ENCODE data around the gene MKRN2. TPM values are rescaled to one million over a fixed set of nuclear protein-coding genes. Genes with fewer than 3 reads are reported as not detected.
A peak's percentile ranks its signal among the peaks of the same experiment; 100 is the strongest.

The MKRN2 gene
- polyA plus RNA-seq, 3 donors: 18.2 to 30.9 (median 29.6) TPM

DNA sequence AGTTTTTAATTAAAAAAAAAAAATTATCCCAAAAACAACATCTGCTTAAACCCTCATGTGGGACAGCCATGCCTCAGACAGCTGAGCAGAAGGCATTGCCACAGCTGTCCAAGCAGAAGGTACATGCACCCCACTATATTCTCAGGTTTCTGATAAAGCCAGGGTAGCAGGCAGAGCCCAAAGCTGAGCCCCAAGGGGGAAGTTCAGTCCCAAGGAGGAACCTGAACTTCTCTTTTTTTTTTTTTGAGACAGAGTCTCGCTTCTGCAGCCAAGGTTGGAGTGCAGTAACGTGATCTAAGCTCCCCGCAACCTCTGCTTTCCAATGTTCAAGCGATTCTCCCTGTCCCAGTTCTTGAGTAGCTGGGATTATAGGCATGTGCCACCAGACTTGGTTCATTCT is 33.2 kb downstream of the MKRN2 start:
- H3K36me3 Mint-ChIP-seq: peaks cover 77 to 88% of the 10 kb centered on the region in 2 donors
- DNase-seq: peak; percentile 44 to 64 (median 60)
- peak overlapping the region; percentile 36 to 73 for H3K27ac ChIP-seq (ENCODE audit: low read depth in 1 of 2, low read length in 2 of 2)
- peaks cover 13 to 15% of the 10 kb centered on the region in 2 donors for H3K4me1 ChIP-seq (ENCODE audit: control insufficient read depth in 1 of 2, insufficient read depth in 2 of 2, low read length in 2 of 2)
- TF ChIP-seq, protein P1, sequence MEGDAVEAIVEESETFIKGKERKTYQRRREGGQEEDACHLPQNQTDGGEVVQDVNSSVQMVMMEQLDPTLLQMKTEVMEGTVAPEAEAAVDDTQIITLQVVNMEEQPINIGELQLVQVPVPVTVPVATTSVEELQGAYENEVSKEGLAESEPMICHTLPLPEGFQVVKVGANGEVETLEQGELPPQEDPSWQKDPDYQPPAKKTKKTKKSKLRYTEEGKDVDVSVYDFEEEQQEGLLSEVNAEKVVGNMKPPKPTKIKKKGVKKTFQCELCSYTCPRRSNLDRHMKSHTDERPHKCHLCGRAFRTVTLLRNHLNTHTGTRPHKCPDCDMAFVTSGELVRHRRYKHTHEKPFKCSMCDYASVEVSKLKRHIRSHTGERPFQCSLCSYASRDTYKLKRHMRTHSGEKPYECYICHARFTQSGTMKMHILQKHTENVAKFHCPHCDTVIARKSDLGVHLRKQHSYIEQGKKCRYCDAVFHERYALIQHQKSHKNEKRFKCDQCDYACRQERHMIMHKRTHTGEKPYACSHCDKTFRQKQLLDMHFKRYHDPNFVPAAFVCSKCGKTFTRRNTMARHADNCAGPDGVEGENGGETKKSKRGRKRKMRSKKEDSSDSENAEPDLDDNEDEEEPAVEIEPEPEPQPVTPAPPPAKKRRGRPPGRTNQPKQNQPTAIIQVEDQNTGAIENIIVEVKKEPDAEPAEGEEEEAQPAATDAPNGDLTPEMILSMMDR (IDR thresholded peaks at IDR 0.05): no peak
- no peak overlapping the region for H3K9ac ChIP-seq (ENCODE audit: insufficient read depth, low read length, poor library complexity, severe bottlenecking)
- intact Hi-C loops (cut with micrococcal nuclease): no loop called here
- H3K4me3 Mint-ChIP-seq: no peak overlapping the region
- H3K4me1 Mint-ChIP-seq: peaks cover 18% of the 10 kb centered on the region
- H3K27ac Mint-ChIP-seq: peak overlapping the region; percentile 7 to 91 (median 76)
- no peaks in the 10 kb centered on the region for H3K27me3 ChIP-seq (ENCODE audit: control insufficient read depth in 2 of 2, insufficient read depth in 2 of 2, low read length in 2 of 2)
- whole genome bisulfite sequencing (ENCODE audit: insufficient coverage): no CpG with 5 or more reads among the region's 4 CpGs
- no peak overlapping the region for H2AFZ ChIP-seq (ENCODE audit: insufficient read depth, low read depth, low read length, poor library complexity, severe bottlenecking)
- peaks cover 84 to 95% of the 10 kb centered on the region in 2 donors for H3K36me3 ChIP-seq (replicated peaks in 1 of 2; ENCODE audit: control insufficient read depth in 1 of 2, insufficient read depth in 2 of 2, low read length in 2 of 2)
- no peaks in the 10 kb centered on the region for H3K27me3 Mint-ChIP-seq (ENCODE audit: low read depth in 3 of 3)
- H3K79me2 ChIP-seq (ENCODE audit: insufficient read depth, low read length): peaks cover 13% of the 10 kb centered on the region
- H3K9me3 ChIP-seq (replicated peaks in 1 of 2; ENCODE audit: control insufficient read depth in 1 of 2, insufficient read depth in 1 of 2, low read length in 2 of 2): no peaks in the 10 kb centered on the region
- peaks cover 0 to 1% (median 0%) of the 10 kb centered on the region in 7 donors for H3K9me3 Mint-ChIP-seq
- no peak overlapping the region for H3K4me2 ChIP-seq (replicated peaks; ENCODE audit: extremely low read depth, low read length, poor library complexity, severe bottlenecking)
- no peak overlapping the region for H3K4me3 ChIP-seq (replicated peaks in 1 of 3; ENCODE audit: low read depth in 2 of 3, low read length in 3 of 3)
- H4K20me1 ChIP-seq (ENCODE audit: insufficient read depth, low read length): peaks cover 72% of the 10 kb centered on the region

DNA sequence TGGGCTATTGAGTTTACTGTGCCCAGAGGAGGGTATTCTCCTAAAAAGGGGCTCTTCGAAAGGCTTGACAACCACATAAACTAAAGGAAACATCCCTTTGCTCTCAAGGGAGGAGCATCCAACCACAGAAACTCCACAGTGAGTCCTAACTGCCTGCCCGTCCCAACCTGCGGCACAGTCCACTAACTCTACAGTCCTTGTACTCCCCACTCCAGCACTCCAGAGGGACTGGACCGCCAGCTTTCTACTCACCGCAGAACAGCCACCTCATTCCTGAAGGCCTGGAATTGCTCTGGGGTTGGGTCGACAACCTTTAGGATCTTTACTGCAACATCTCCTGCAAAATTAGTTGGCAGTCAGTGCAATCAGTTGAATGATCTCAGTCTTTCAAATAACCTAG is 34.6 kb downstream of the MKRN2 start:
- no peak overlapping the region for H3K4me2 ChIP-seq (replicated peaks; ENCODE audit: extremely low read depth, low read length, poor library complexity, severe bottlenecking)
- 96% methylated on average over 5 of the region's 6 CpGs for WGBS (ENCODE audit: insufficient coverage)
- TF ChIP-seq, protein P1 (IDR thresholded peaks at IDR 0.05): no peak
- peaks cover 13 to 15% of the 10 kb centered on the region in 2 donors for H3K4me1 ChIP-seq (ENCODE audit: control insufficient read depth in 1 of 2, insufficient read depth in 2 of 2, low read length in 2 of 2)
- DNase-seq: no peak
- H3K27me3 Mint-ChIP-seq (ENCODE audit: low read depth in 3 of 3): no peaks in the 10 kb centered on the region
- no peak overlapping the region for H3K9ac ChIP-seq (ENCODE audit: insufficient read depth, low read length, poor library complexity, severe bottlenecking)
- no peak overlapping the region for H3K4me3 ChIP-seq (replicated peaks in 1 of 3; ENCODE audit: low read depth in 2 of 3, low read length in 3 of 3)
- H3K9me3 Mint-ChIP-seq: peaks cover 0 to 1% (median 0%) of the 10 kb centered on the region in 7 donors
- H3K9me3 ChIP-seq (replicated peaks in 1 of 2; ENCODE audit: control insufficient read depth in 1 of 2, insufficient read depth in 1 of 2, low read length in 2 of 2): no peaks in the 10 kb centered on the region
- H3K27ac ChIP-seq (ENCODE audit: low read depth in 1 of 2, low read length in 2 of 2): peak overlapping the region; percentile 18 to 73
- no peak overlapping the region for H2AFZ ChIP-seq (ENCODE audit: insufficient read depth, low read depth, low read length, poor library complexity, severe bottlenecking)
- H3K36me3 ChIP-seq (replicated peaks in 1 of 2; ENCODE audit: control insufficient read depth in 1 of 2, insufficient read depth in 2 of 2, low read length in 2 of 2): peaks cover 83 to 95% of the 10 kb centered on the region in 2 donors
- H3K4me3 Mint-ChIP-seq: no peak overlapping the region
- peaks cover 18% of the 10 kb centered on the region for H3K4me1 Mint-ChIP-seq
- peaks cover 76 to 88% of the 10 kb centered on the region in 2 donors for H3K36me3 Mint-ChIP-seq
- no peaks in the 10 kb centered on the region for H3K27me3 ChIP-seq (ENCODE audit: control insufficient read depth in 2 of 2, insufficient read depth in 2 of 2, low read length in 2 of 2)
- peaks cover 13% of the 10 kb centered on the region for H3K79me2 ChIP-seq (ENCODE audit: insufficient read depth, low read length)
- peak overlapping the region in 6 of 7 donors; percentile 1 to 70 (median 21) for H3K27ac Mint-ChIP-seq
- intact Hi-C loops (cut with micrococcal nuclease): no loop called here
- H4K20me1 ChIP-seq (ENCODE audit: insufficient read depth, low read length): peaks cover 68% of the 10 kb centered on the region
